OCI-LY1 (cell line): ENCODE data around the gene CAPN15.

Experiments
- H2AFZ ChIP-seq: fragments of 200-600 bp; sonication (generic), shearing (Covaris generic); 2 replicates; pipeline ENCODE4 v1.6.0; 2014; ENCODE audit warnings: antibody characterized with exemption, mild to moderate bottlenecking, low read length
- H3F3A ChIP-seq: fragments of 200-600 bp; sonication (generic), shearing (Covaris generic); 2 replicates; pipeline ENCODE4 v1.6.0; 2014; ENCODE audit warnings: mild to moderate bottlenecking, antibody characterized with exemption, low read length, moderate library complexity; ENCODE audit not compliant: insufficient read depth
- H3K27ac ChIP-seq: fragments of 200-600 bp; sonication (generic); 2 replicates; pipeline ENCODE4 v1.5.1; 2014; ENCODE audit warnings: low read length, mixed run types, mild to moderate bottlenecking, low read depth; ENCODE audit not compliant: poor library complexity, severe bottlenecking
- H3K27me3 ChIP-seq: fragments of 200-600 bp; sonication (generic); 2 replicates; pipeline ENCODE4 v1.6.0; 2014; ENCODE audit warnings: antibody characterized with exemption, mild to moderate bottlenecking, low read length, moderate library complexity; ENCODE audit not compliant: insufficient read depth
- H3K36me3 ChIP-seq: fragments of 200-600 bp; sonication (generic); 2 replicates; pipeline ENCODE4 v1.6.1; 2014; ENCODE audit warnings: mild to moderate bottlenecking, antibody characterized with exemption, low read length, moderate library complexity, mixed read lengths; ENCODE audit not compliant: insufficient read depth
- H3K4me1 ChIP-seq: fragments of 200-600 bp; sonication (generic); 2 replicates; pipeline ENCODE4 v1.5.1; 2014; ENCODE audit warnings: mild to moderate bottlenecking, low read length, moderate library complexity; ENCODE audit not compliant: insufficient read depth, severe bottlenecking
- H3K4me2 ChIP-seq: fragments of 200-600 bp; sonication (generic), shearing (Covaris generic); 2 replicates; pipeline ENCODE4 v1.6.1; 2014; ENCODE audit warnings: low read length
- H3K4me3 ChIP-seq: fragments of 200-600 bp; sonication (generic); 2 replicates; pipeline ENCODE4 v1.5.1; 2014; ENCODE audit warnings: low read length, low read depth, mild to moderate bottlenecking, mixed read lengths; ENCODE audit not compliant: poor library complexity, severe bottlenecking
- H3K79me2 ChIP-seq: fragments of 200-600 bp; shearing (Covaris generic); 2 replicates; pipeline ENCODE4 v1.6.1; 2016; ENCODE audit warnings: mixed run types, low read length, mixed read lengths; ENCODE audit not compliant: insufficient read depth
- H3K9ac ChIP-seq: fragments of 200-600 bp; sonication (generic), shearing (Covaris generic); 2 replicates; pipeline ENCODE4 v1.6.1; 2014; ENCODE audit warnings: mild to moderate bottlenecking, low read length, mixed read lengths
- H3K9me2 ChIP-seq: fragments of 200-600 bp; sonication (generic), shearing (Covaris generic); 2 replicates; pipeline ENCODE4 v1.6.1; 2014; ENCODE audit warnings: low read depth, mild to moderate bottlenecking, low read length, mixed read lengths
- H3K9me3 ChIP-seq: fragments of 200-600 bp; shearing (Covaris generic); 2 replicates; pipeline ENCODE4 v1.6.1; 2014; ENCODE audit warnings: low read length, mixed read lengths
- H4K20me1 ChIP-seq: fragments of 200-600 bp; sonication (generic), shearing (Covaris generic); 2 replicates; pipeline ENCODE4 v1.6.0; 2016; ENCODE audit warnings: mild to moderate bottlenecking, low read length; ENCODE audit not compliant: insufficient read depth
- EZH2 ChIP-seq: fragments of 200-600 bp; sonication (generic), shearing (Covaris generic); IDR thresholded peaks from 2 replicates; pipeline ENCODE4 v1.8.0; 2017; ENCODE audit warnings: borderline replicate concordance, mixed run types, mild to moderate bottlenecking, antibody characterized with exemption, low read length, moderate library complexity, mixed read lengths
- TF ChIP-seq, protein P1 (sequence below): fragments of 200-600 bp; sonication (generic), shearing (Covaris generic); IDR thresholded peaks from 2 replicates; pipeline ENCODE4 v1.5.1; 2017; ENCODE audit warnings: mild to moderate bottlenecking, antibody characterized with exemption, low read length, moderate library complexity, mixed read lengths

The CAPN15 gene

DNA sequence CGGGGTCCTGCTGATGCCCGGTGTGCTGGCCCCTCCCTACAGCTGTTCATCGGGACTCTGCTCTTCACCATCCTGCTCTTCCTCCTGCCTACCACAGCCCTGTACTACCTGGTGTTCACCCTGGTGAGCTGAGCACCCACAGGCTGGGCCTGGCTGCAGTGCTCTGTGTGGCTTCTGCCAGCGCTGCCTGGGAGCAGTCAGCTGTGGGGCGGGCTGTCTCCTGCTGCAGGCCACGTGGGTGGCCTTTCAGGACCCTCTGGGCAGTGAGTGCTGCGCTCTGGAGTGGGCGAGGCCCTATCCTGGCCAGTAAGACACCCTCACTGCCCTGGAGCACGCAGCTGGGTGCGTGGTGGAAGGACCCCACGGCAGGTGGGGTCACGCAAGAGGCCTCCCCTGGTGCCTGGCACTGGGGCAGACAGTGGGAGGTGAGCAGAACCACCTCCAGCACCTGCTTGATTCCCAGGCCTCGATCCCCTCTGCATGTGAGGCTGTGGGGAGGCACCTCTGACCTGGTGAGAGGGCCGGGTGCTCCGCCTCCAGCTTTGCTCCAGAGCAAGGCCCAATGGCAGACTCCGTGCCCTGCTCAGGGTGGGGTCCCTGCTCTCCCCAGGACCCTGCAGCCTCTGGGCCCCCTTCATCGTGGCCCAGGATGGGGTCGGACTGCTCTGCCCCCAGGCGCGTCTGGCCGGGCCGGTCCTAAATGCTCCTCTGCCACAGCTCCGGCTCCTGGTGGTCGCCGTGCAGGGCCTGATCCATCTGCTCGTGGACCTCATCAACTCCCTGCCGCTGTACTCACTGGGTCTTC lies 52.8 kb downstream of the CAPN15 start:
- Histone ChIP-seq H3K79me2 (no peaks in the 10 kb centered on the region), H3K9me2 (no peaks in the 10 kb centered on the region), H3F3A (no peaks in the 10 kb centered on the region), H3K27me3 (no peaks in the 10 kb centered on the region), H3K36me3 (peaks cover 8% of the 10 kb centered on the region), H3K4me1 (peaks cover 10% of the 10 kb centered on the region), H3K4me3 (no peak overlapping the region), H3K4me2 (no peak overlapping the region), H3K9ac (no peak overlapping the region), H3K27ac (no peak overlapping the region), H4K20me1 (no peaks in the 10 kb centered on the region), H2AFZ (no peak overlapping the region), H3K9me3 (no peaks in the 10 kb centered on the region)
- TF ChIP-seq, protein P1, sequence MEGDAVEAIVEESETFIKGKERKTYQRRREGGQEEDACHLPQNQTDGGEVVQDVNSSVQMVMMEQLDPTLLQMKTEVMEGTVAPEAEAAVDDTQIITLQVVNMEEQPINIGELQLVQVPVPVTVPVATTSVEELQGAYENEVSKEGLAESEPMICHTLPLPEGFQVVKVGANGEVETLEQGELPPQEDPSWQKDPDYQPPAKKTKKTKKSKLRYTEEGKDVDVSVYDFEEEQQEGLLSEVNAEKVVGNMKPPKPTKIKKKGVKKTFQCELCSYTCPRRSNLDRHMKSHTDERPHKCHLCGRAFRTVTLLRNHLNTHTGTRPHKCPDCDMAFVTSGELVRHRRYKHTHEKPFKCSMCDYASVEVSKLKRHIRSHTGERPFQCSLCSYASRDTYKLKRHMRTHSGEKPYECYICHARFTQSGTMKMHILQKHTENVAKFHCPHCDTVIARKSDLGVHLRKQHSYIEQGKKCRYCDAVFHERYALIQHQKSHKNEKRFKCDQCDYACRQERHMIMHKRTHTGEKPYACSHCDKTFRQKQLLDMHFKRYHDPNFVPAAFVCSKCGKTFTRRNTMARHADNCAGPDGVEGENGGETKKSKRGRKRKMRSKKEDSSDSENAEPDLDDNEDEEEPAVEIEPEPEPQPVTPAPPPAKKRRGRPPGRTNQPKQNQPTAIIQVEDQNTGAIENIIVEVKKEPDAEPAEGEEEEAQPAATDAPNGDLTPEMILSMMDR: no peak
- TF ChIP-seq EZH2: no peak

DNA sequence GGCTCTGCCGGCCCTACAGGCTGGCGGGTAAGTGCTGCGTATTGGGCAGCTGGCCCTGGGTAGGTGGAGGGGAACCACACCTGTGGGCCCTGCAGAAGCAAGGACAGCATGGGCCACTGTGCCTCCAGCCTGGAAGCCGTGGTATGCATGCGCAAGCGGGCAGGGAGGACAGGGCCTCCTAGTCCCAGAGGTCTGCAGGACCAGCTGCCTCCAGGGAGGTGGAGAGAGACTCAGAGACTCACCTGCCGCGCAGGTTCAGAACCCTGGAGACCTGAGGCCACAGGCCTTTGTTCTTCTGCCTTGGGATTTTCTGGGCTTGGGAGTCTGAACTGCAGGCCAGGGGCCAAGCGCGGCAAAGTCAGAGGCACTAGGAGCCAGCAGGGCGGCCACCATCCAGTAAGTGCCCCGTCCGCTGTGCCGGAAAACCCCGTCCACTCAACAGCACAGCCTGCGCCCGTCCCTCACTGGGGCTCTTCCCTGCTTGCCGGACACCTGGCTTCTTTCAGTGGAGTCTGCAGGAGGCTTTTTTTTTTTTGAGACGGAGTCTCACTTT lies 53.5 kb downstream of the CAPN15 start:
- Histone ChIP-seq H3K27me3 (no peaks in the 10 kb centered on the region), H3K4me3 (no peak overlapping the region), H3K9me3 (no peaks in the 10 kb centered on the region), H3K79me2 (no peaks in the 10 kb centered on the region), H2AFZ (no peak overlapping the region), H3K36me3 (peaks cover 3% of the 10 kb centered on the region; the same call in 1 of the 2 replicates), H4K20me1 (no peaks in the 10 kb centered on the region), H3K4me2 (no peak overlapping the region), H3K27ac (no peak overlapping the region), H3F3A (no peaks in the 10 kb centered on the region), H3K9ac (no peak overlapping the region), H3K9me2 (no peaks in the 10 kb centered on the region), H3K4me1 (peaks cover 10% of the 10 kb centered on the region)
- no peak for TF ChIP-seq EZH2
- TF ChIP-seq, protein P1: no peak

DNA sequence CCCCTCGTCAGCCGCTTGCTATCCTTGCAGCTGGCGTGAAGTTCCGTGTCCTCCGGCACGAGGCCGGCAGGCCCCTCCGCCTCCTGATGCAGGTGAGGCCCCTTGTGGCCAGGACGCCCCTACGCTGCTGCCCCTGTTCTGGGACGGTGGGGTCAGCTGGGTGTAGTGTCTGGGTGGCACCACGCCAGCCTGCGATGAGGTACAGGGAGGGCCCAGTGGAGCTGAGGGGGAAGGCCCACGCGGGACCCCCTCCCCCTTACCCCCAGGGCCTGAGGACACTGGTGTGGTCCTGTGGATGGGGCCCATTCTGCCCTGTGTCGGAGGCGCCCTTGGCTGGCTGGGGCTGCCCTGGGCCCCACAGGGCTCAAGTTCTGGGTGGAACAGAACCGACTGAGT lies 54.7 kb downstream of the CAPN15 start:
- H3K79me2 ChIP-seq: no peaks in the 10 kb centered on the region
- no peaks in the 10 kb centered on the region for H3K9me3 ChIP-seq
- TF ChIP-seq, protein P1: no peak
- no peak for TF ChIP-seq EZH2
- no peak overlapping the region for H3K4me2 ChIP-seq
- peaks cover 10% of the 10 kb centered on the region for H3K4me1 ChIP-seq
- H3K9ac ChIP-seq: no peak overlapping the region
- H3F3A ChIP-seq: no peaks in the 10 kb centered on the region
- H3K4me3 ChIP-seq: no peak overlapping the region
- peaks cover 3% of the 10 kb centered on the region; the same call in 1 of the 2 replicates for H3K36me3 ChIP-seq
- H3K27me3 ChIP-seq: no peaks in the 10 kb centered on the region
- H3K27ac ChIP-seq: no peak overlapping the region
- no peak overlapping the region for H2AFZ ChIP-seq
- no peaks in the 10 kb centered on the region for H3K9me2 ChIP-seq
- no peaks in the 10 kb centered on the region for H4K20me1 ChIP-seq
